GM12873 (cell line): ENCODE results near the gene FGF11.

ENCODE experiments used
- TF ChIP-seq, protein P1 (sequence below): IDR thresholded peaks from 2 replicates; pipeline ENCODE4 v1.5.1; 2012; ENCODE audit warnings: low read depth, mild to moderate bottlenecking, moderate library complexity, low read length, control low read depth; ENCODE audit not compliant: insufficient read depth; ENCODE audit errors: missing control alignments

Gene FGF11

DNA sequence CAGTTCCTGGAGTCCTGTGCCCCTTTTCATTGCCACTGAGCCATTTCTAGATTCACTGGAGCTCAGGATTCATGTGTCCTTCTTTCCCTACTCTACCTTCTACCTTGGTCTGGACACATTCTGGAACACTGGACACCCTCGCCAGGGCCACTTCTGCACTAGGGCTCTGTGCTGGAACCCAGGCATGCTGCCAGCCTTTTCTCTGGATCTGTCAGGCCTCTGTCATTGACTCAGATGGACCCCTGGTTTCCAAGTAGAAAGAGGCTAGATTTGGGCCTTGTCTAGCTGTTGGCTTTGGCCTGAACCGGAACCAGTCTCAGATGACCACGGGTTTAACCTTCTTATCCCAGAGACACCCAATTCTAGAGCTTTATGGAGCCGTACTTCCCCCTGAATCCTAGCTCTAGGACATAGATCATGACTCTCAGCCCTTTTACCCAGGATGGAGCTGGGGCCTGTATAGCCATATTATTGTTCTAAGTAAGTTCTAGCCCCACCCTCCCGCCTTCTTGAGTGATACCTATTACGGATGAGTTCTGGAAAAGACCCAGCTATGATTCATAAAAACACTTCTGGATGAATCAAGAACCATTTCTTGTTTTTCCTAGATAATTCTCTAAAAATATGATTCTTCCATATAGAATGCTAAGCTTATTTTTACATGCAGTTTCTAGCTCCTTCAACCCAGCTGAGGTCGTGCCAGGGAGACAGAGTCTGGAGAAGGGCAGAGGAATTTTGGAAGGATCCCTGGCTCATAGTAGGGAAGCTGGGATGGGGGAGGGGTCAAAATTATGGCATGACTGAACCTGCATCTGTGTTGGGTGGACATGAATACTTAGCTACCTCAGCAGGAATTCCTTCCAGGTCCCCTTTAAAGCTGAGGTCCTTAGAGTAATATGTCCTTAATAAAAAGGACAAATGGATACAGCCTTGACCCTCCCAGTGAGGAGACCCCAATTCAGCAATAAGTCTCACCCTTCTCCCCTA, 4.5 kb downstream of the FGF11 start:
- TF ChIP-seq, protein P1, sequence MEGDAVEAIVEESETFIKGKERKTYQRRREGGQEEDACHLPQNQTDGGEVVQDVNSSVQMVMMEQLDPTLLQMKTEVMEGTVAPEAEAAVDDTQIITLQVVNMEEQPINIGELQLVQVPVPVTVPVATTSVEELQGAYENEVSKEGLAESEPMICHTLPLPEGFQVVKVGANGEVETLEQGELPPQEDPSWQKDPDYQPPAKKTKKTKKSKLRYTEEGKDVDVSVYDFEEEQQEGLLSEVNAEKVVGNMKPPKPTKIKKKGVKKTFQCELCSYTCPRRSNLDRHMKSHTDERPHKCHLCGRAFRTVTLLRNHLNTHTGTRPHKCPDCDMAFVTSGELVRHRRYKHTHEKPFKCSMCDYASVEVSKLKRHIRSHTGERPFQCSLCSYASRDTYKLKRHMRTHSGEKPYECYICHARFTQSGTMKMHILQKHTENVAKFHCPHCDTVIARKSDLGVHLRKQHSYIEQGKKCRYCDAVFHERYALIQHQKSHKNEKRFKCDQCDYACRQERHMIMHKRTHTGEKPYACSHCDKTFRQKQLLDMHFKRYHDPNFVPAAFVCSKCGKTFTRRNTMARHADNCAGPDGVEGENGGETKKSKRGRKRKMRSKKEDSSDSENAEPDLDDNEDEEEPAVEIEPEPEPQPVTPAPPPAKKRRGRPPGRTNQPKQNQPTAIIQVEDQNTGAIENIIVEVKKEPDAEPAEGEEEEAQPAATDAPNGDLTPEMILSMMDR = no peak

DNA sequence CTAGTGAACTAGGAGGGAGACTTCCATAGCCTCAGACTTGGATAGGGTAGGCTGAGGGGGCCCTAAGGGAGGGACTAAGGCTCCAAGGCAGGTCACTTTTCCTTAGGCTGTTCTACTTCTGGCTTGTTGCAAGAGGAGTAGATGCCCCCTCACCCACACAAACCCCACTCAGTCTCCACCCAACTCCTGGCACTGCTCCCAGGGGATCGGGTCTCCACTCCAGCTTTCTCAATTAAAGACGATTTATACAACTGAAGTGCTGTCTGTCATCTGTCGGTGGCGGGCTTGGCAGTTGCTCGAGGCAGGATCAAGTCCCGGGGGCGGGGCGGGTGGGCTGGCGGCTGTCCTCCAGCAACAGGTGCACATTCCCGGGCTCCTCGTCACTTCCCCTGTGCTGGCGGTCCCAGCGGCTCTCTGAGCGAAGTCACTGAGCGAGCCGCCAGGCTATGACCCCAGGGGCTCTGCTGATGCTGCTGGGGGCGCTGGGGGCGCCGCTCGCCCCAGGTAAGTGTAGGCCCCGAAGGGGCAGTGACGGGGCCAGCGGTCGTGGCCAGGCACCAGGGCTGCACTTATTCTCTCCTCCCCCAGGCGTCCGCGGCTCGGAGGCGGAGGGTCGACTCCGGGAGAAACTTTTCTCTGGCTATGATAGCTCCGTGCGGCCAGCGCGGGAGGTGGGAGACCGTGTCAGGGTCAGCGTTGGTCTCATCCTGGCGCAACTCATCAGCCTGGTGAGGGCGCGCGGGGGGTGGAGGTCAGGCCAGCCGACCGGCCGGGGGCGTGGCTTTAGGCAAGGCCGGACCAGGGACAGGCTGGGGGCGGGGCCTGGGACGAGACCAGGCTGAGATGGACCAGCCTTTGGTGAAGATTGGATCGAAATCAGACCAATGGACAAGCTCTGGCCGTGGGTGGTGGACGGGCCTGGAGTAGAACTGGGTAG, 5.6 kb downstream of the FGF11 start, which contains the start of gene CHRNB1:
CHRNB1 (plus strand) TSS at position 380 of the 937 bp plus-strand sequence; CDS start at position 447, 67 bp downstream.
- TF ChIP-seq, protein P1 = no peak

DNA sequence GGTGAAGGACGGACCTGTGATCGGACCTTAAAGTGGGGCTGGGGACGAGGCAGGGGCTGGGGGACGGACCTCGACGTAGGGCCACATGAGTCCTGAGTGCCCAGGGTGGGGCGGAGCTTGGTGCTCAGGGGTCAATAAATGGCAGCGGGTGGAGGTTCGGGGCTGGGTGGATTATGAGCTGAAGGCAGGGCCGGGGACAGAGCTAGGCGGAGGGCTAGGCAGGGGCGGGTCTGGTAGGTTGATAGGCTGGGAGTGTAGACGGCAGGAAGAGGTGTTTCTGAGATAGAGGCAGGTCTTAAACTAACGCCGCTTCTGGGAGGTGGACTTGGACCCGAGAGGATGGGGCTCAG, 6.3 kb downstream of the FGF11 start:
- TF ChIP-seq, protein P1 = no peak

DNA sequence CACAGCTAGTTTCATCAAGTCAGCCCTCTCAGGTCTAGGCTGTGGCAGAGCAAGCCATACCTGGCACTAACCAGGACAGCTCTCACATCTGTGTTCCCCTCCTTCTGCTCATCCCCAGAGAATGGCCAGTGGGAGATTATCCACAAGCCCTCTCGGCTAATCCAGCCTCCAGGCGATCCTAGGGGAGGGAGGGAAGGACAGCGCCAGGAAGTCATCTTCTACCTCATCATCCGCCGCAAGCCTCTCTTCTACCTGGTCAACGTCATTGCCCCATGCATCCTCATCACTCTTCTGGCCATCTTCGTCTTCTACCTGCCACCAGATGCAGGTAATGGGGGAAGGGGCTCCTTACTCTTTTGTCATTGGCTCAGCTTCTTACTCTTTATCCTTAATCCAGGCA, 9.1 kb downstream of the FGF11 start:
- TF ChIP-seq, protein P1 = no peak

DNA sequence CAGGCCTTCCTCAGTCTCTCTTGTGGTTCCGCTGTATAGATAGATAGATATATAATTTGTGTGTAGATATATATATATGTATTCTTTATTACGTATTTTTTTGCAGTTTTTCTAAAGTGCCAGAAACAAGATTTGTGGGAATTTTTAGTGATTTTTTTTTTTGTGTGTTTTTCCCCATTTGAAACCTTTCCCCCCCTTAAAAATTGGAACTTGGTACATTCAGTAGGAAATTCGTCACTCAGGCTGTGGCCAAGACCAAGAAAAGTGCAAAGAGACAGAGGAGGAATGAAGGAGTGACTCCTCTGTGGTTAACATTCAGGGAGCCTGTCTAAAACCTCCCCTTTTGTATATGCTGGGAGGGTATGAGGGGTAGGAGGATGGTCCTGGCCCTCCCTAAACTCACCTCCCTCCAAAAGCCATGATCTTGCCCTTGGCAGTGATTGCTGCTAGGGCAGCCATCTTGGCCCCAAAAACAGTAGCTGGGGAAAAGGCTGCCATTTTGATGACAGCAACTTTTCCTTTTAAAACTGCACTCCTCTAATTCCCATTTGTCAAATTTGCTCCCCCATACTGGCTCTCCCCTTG, 20.7 kb downstream of the FGF11 start:
- TF ChIP-seq, protein P1 = no peak

DNA sequence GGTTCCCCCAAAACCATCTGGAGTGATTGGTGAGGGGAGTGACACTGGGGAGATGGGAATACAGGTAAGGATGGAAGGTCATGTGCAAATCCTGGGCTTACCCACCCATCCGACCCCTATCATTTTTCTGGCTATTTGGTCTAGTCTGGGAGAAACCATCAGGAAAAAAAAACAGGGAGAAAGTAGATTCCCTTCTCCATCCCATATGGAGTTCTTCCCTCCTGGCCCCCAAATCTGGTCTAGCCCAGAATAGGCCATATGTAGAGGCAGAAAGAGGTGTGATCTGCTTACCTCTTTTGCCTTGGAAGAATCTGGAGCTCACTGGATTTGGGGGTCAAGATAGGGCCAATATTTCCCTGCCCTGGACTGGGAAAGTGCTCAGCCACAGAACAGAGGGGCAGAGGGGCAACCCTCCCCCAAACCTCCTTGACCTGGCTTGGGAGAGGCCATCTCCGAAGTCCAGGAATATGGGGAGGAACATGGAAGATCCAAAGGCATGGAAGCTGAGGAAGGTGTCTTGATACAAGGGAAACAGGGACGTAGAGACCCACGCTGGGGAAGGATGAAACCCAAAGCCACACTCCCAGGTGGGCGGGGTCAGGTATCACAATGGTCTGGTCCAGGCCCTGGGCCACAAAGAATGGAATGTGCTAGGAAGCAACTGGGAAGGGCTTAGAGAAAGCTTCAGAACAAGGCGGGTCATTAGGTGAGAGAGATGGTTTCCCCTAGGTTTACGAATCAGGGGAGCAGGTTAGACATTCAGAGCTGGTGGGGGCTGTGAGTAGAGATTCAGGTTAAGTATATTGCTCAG, 21.7 kb downstream of the FGF11 start:
- TF ChIP-seq, protein P1 = no peak
